A204.1 (cell line): ENCODE measurements around the gene POLR3A.
"Not testable (repeated sequence)": the region's sequence is repeated elsewhere in the genome, so short reads cannot be mapped to it uniquely, and the experiment has no call there.

Source experiments
- FAIRE-seq: peaks from 2 replicates; lab custom pipeline; 2012; peaks lifted over from hg19 to GRCh38; lab: Jason Lieb, UNC

Gene POLR3A

GRCh38 chr10:78019264-78019663 lies 10.1 kb downstream of the POLR3A start:
- FAIRE-seq: no peak

- FAIRE-seq: no peak
Observed at GRCh38 chr10:78017856-78018255, 11.5 kb downstream of the POLR3A start.

- FAIRE-seq: no peak
Observed at GRCh38 chr10:78015546-78015945, 13.8 kb downstream of the POLR3A start.

DNA sequence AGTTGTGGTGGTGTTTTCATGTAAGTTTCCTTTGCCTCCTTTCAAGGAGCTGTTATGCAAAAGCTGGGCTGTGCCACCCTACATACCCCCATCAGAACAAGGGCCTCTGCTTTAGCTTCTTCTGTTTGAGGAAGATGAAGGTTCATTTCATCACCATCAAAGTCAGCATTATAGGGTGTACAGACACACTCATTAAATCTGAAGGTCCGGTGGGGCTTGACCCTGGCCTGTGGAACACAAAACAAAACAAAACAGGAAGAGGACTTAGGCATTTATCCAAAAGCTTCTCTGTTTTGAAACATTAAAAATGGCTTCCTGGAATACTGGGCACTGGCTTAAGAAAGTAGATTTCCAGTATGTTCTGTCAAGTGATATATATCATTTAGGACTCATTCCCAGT lies 15.8 kb downstream of the POLR3A start:
- no peak for FAIRE-seq

GRCh38 chr10:78011065-78011464 lies 18.2 kb downstream of the POLR3A start:
- FAIRE-seq: no peak

DNA sequence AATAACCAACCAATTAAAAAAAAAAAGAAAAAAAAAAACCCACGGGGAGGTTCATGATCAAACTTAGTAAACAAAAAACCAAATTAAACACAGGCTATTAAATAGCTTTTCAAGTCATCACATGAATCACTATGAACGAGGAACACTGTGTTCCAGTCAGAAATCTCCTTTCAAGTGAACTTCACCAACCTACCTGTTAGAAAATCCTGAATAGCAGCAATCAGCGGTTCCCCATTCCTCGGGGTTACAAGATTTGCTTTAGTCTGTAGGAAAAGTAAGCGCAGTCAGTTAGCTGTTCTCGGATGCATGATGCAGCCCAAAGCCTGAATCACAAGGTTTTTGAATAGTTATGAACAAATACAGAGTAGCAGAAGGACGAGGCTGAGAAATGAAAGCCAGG lies 19.0 kb downstream of the POLR3A start:
- no peak for FAIRE-seq

DNA sequence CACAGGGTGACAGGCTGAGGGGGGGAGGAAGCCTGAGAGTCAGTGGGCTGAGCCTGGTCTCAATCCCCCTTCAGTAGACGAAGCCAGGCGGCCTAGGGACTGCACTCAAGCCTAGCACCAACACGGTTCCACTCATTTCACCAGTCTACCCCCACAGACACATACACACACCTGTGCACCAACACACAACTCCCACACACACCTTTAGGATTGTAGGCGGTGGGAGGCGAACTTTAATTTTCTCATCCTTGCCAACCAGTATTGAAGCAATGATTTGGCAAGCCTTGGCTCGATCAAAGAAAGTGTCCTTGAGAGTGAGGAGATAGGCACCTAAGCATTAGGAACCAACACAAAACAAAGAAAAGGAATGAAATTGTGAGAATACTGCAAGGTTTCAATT lies 19.7 kb downstream of the POLR3A start:
- FAIRE-seq: no peak

- no peak for FAIRE-seq
Observed at GRCh38 chr10:78007172-78007571, 22.1 kb downstream of the POLR3A start.

GRCh38 chr10:78004215-78005026 lies 24.9 kb downstream of the POLR3A start:
- no peak for FAIRE-seq

DNA sequence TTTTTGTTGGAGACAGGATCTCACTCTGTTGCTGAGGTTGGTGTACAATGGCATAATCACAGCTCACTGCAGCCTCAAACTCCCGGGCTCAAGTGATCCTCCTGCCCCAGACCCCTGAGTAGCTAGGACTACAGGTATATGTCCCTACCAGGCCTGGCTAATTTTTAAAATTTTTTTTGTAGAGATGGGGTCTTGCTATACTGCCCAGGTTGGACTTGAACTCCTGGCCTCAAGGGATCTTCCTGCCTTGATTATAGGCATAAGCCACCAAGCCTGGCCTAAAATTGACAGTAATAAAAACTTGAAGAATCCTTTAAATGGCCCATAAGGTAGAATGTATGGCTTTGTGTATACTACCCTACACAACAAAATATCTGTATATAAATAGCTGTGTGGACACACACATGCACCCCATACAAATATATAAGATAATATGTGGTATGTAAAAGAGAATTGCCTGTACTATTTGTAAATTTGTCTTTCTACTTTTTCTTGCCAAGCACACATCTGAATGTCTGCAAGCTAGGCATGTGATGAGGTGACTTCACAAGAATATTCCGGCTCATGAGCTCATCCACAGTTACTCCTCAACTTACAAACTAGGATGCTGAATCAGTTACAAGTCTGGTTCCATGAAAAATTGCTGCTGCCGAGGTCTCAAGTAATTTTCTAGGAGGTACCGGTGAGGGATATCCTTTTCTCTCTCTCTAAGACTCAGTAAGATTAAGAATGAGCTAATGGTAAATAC lies 26.6 kb downstream of the POLR3A start:
- no peak for FAIRE-seq

GRCh38 chr10:78000956-78001472 lies 28.3 kb downstream of the POLR3A start:
- FAIRE-seq: no peak

- no peak for FAIRE-seq
Observed at GRCh38 chr10:78000206-78000605, 29.1 kb downstream of the POLR3A start.

GRCh38 chr10:77998780-77999179 lies 30.5 kb downstream of the POLR3A start:
- not testable (repeated sequence) for FAIRE-seq

GRCh38 chr10:77993620-77994019 lies 35.7 kb downstream of the POLR3A start:
- FAIRE-seq: no peak

- FAIRE-seq: no peak
Observed at GRCh38 chr10:77989081-77989724, 40.1 kb downstream of the POLR3A start.

GRCh38 chr10:77987671-77988255 lies 41.6 kb downstream of the POLR3A start:
- no peak for FAIRE-seq

DNA sequence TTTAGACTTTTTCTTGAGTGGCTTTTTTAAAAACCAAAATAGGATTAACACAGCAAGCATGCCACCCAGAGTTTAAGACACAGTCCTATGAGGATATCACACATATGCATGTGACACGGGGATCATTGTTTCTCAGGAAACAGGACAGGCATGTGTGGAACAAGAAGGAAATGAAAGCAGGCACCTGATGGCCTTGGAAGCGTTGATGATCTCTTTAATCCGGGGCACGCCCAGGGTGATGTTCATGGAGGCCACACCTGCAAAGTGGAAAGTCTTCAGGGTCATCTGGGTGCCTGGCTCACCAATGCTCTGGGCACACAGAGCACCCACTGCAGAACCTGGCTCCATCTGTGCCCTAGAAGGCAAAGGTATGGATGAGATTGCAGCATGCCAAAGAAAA lies 44.3 kb downstream of the POLR3A start:
- FAIRE-seq: no peak

GRCh38 chr10:77983384-77984341 lies 45.7 kb downstream of the POLR3A start:
- FAIRE-seq: no peak

DNA sequence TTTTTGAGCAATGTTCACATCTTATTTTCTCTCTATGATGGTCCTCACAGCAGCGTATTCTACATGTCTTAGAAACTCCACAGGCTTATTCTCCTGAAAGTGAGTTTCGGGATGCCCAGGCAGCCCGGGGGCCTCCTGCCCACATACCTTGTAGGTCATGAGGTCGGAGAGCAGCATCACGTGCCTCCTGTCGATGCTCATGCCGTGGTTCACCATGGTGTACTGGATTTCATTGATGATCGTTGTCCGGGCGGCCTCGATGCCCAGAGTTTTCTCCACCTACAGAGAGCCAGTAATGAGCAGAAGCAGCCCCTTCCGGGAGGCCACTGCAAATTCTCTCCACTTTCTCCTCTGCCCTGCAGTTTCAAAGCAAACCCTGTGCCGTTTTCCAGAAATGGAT lies 48.0 kb downstream of the POLR3A start:
- no peak for FAIRE-seq

DNA sequence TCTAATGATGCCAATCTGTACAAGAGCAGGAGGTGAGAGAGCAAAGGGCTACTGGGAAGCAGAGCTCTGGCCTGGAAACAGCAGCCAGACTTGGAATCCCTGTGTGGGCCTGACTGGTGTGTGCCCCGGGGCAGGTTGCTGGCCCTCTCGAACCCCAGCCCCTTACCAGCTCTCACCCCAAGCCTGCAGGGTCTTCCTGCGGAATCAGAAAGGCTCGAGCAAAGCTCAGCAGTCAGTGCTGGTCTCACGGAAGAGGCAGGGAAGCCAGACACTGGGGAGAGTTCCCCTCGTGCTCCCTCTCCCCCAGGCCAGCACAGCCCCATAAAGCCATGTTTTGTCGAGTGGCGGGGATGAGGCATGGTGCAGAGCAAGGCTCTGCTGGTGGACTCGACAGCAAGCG lies 50.1 kb downstream of the POLR3A start:
- no peak for FAIRE-seq

DNA sequence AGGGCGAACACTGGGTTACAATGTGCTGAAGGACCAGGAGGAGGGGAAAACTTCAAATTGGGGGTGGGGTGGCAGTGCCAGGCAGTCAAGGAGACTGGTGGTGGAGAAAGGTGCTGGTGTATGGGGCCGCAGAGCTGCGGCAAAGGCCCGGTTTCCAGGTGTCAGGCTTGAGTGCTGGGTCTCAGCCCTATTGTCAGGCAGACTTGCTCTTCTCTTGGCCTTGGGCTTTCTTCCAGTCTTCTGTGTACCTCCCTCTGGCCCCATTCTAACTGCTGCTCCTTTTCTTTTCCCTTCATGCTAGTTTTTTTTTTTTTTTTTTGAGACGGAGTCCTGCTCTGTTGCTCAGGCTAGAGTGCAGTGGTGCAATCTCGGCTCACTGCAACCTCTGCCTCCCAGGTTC lies 51.0 kb downstream of the POLR3A start:
- FAIRE-seq: no peak
